ENCODE data around the gene HPCA. TPM values are rescaled to one million over a fixed set of nuclear protein-coding genes. Genes with fewer than 3 reads are reported as not detected.
A peak's percentile ranks its signal among the peaks of the same experiment; 100 is the strongest.

Gene HPCA
- total RNA-seq, 1 donor from 2014 or later, result not detected

GRCh38 chr1:32924881-32925344, 38.6 kb downstream of the HPCA start:
- peak overlapping the region; percentile 48 for H3K4me3 ChIP-seq
- H3K27me3 ChIP-seq (ENCODE audit: low read depth), result peaks cover 29% of the 10 kb centered on the region
- no peak overlapping the region for H3K27ac ChIP-seq (replicated peaks)
- peak; percentile 29 for DNase-seq
- no peaks in the 10 kb centered on the region for H3K36me3 ChIP-seq
- no peaks in the 10 kb centered on the region for H3K9me3 ChIP-seq (replicated peaks)
- peaks cover 23% of the 10 kb centered on the region for H3K4me1 ChIP-seq
- TF ChIP-seq, protein P1, sequence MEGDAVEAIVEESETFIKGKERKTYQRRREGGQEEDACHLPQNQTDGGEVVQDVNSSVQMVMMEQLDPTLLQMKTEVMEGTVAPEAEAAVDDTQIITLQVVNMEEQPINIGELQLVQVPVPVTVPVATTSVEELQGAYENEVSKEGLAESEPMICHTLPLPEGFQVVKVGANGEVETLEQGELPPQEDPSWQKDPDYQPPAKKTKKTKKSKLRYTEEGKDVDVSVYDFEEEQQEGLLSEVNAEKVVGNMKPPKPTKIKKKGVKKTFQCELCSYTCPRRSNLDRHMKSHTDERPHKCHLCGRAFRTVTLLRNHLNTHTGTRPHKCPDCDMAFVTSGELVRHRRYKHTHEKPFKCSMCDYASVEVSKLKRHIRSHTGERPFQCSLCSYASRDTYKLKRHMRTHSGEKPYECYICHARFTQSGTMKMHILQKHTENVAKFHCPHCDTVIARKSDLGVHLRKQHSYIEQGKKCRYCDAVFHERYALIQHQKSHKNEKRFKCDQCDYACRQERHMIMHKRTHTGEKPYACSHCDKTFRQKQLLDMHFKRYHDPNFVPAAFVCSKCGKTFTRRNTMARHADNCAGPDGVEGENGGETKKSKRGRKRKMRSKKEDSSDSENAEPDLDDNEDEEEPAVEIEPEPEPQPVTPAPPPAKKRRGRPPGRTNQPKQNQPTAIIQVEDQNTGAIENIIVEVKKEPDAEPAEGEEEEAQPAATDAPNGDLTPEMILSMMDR (IDR thresholded peaks at IDR 0.05; ENCODE audit: borderline replicate concordance), result no peak
- intact Hi-C loops (cut with micrococcal nuclease), result no loop called here

GRCh38 chr1:32925403-32926162, 39.3 kb downstream of the HPCA start:
- intact Hi-C loops (cut with micrococcal nuclease), result no loop called here
- Histone ChIP-seq H3K27me3 (ENCODE audit: low read depth) (peaks cover 29% of the 10 kb centered on the region), H3K27ac (replicated peaks) (no peak overlapping the region), H3K36me3 (no peaks in the 10 kb centered on the region), H3K4me1 (peaks cover 21% of the 10 kb centered on the region), H3K4me3 (peak overlapping the region; percentile 48), H3K9me3 (replicated peaks) (no peaks in the 10 kb centered on the region)
- TF ChIP-seq, protein P1 (IDR thresholded peaks at IDR 0.05; ENCODE audit: borderline replicate concordance), result no peak
- DNase-seq, result no peak

- Histone ChIP-seq H3K27me3 (ENCODE audit: low read depth) (peaks cover 29% of the 10 kb centered on the region), H3K4me1 (peaks cover 16% of the 10 kb centered on the region), H3K4me3 (no peak overlapping the region), H3K9me3 (replicated peaks) (no peaks in the 10 kb centered on the region), H3K27ac (replicated peaks) (no peak overlapping the region), H3K36me3 (no peaks in the 10 kb centered on the region)
- TF ChIP-seq, protein P1 (IDR thresholded peaks at IDR 0.05; ENCODE audit: borderline replicate concordance), result no peak
- no peak for DNase-seq
- intact Hi-C loops (cut with micrococcal nuclease), result no loop called here
Measured at GRCh38 chr1:32926562-32926961, 40.3 kb downstream of the HPCA start.

GRCh38 chr1:32927441-32927840, 41.1 kb downstream of the HPCA start:
- Histone ChIP-seq H3K4me3 (no peak overlapping the region), H3K27me3 (ENCODE audit: low read depth) (peaks cover 28% of the 10 kb centered on the region), H3K4me1 (peaks cover 16% of the 10 kb centered on the region), H3K27ac (replicated peaks) (no peak overlapping the region), H3K36me3 (no peaks in the 10 kb centered on the region), H3K9me3 (replicated peaks) (no peaks in the 10 kb centered on the region)
- DNase-seq, result no peak
- TF ChIP-seq, protein P1 (IDR thresholded peaks at IDR 0.05; ENCODE audit: borderline replicate concordance), result no peak
- intact Hi-C loops (cut with micrococcal nuclease), result no loop called here

GRCh38 chr1:32928285-32928684, 42.0 kb downstream of the HPCA start:
- Histone ChIP-seq H3K27ac (replicated peaks) (no peak overlapping the region), H3K4me3 (no peak overlapping the region), H3K36me3 (no peaks in the 10 kb centered on the region), H3K27me3 (ENCODE audit: low read depth) (peaks cover 22% of the 10 kb centered on the region), H3K9me3 (replicated peaks) (no peaks in the 10 kb centered on the region), H3K4me1 (peaks cover 18% of the 10 kb centered on the region)
- intact Hi-C loops (cut with micrococcal nuclease), result no loop called here
- no peak for DNase-seq
- TF ChIP-seq, protein P1 (IDR thresholded peaks at IDR 0.05; ENCODE audit: borderline replicate concordance), result no peak
